T follicular helper cell (primary cell): ENCODE measurements around the gene APIP.

Experiments used
- DNase-seq: peaks from one replicate; pipeline ENCODE4 v3.0.0-alpha.2; 2020; ENCODE audit warnings: low read depth

Gene APIP

GRCh38 chr11:34887260-34887659, 28.9 kb downstream of the APIP start:
- no peak for DNase-seq

- no peak for DNase-seq
These were observed 29.6 kb downstream of the APIP start for GRCh38 chr11:34886609-34887008.

- DNase-seq = no peak
These were observed 34.3 kb downstream of the APIP start for GRCh38 chr11:34881900-34882299.

GRCh38 chr11:34877375-34877975, 38.7 kb downstream of the APIP start:
- no peak for DNase-seq

GRCh38 chr11:34874202-34874601, 42.0 kb downstream of the APIP start:
- DNase-seq = no peak

GRCh38 chr11:34870548-34871196, 45.5 kb downstream of the APIP start:
- no peak for DNase-seq

- DNase-seq = no peak
These were observed 46.8 kb downstream of the APIP start for GRCh38 chr11:34869425-34869824.

- no peak for DNase-seq
These were observed 49.8 kb downstream of the APIP start for GRCh38 chr11:34866375-34866774.

GRCh38 chr11:34865261-34865660, 50.9 kb downstream of the APIP start:
- no peak for DNase-seq

- DNase-seq = no peak
These were observed 51.8 kb downstream of the APIP start for GRCh38 chr11:34864424-34864823.

GRCh38 chr11:34863048-34863447, 53.1 kb downstream of the APIP start:
- DNase-seq = no peak

- no peak for DNase-seq
These were observed 55.7 kb downstream of the APIP start for GRCh38 chr11:34860518-34860917.

- no peak for DNase-seq
These were observed 56.1 kb downstream of the APIP start for GRCh38 chr11:34860034-34860433.

- DNase-seq = no peak
These were observed 56.7 kb downstream of the APIP start for GRCh38 chr11:34859496-34859895.

GRCh38 chr11:34857463-34857862, 58.7 kb downstream of the APIP start:
- no peak for DNase-seq

- no peak for DNase-seq
These were observed 59.9 kb downstream of the APIP start for GRCh38 chr11:34856251-34856650.

GRCh38 chr11:34855754-34856095, 60.5 kb downstream of the APIP start:
- DNase-seq = no peak

- no peak for DNase-seq
These were observed 61.0 kb downstream of the APIP start for GRCh38 chr11:34855021-34855753.

GRCh38 chr11:34851916-34852315, 64.3 kb downstream of the APIP start:
- DNase-seq = no peak

- no peak for DNase-seq
These were observed 65.8 kb downstream of the APIP start for GRCh38 chr11:34850334-34850733.

GRCh38 chr11:34846467-34846866, 69.7 kb downstream of the APIP start:
- DNase-seq = no peak

- DNase-seq = no peak
These were observed 71.6 kb downstream of the APIP start for GRCh38 chr11:34844463-34845112.

- no peak for DNase-seq
These were observed 72.9 kb downstream of the APIP start for GRCh38 chr11:34843271-34843670.
